H1 (cell line): ENCODE measurements around the gene OR13C2. TPM values are rescaled to one million over a fixed set of nuclear protein-coding genes. Genes with fewer than 3 reads are reported as not detected.

Experiments
- FOSL1 ChIP-seq: IDR thresholded peaks from 2 replicates; pipeline ENCODE4 v1.6.1; 2011; ENCODE audit warnings: mild to moderate bottlenecking, low read depth, low read length, moderate library complexity; ENCODE audit not compliant: insufficient read depth
- GTF2F1 ChIP-seq: IDR thresholded peaks from 2 replicates; pipeline ENCODE4 v1.6.1; 2012; ENCODE audit warnings: low read depth, low read length, improper control_type of control experiment, borderline replicate concordance
- HDAC2 ChIP-seq, 2 experiments: fragments of 300-600 bp in 1 of 2; sonication (generic) in 1 of 2; IDR thresholded peaks; 2 replicates each; pipeline ENCODE4 v1.6.1; 2011 to 2012; ENCODE audit warnings: low read depth in 2 of 2, low read length in 2 of 2, mild to moderate bottlenecking in 2 of 2, moderate library complexity in 2 of 2, borderline replicate concordance in 1 of 2, inconsistent platforms in 1 of 2
- KDM1A ChIP-seq: fragments of 200-600, 300-600 bp; sonication (generic); IDR thresholded peaks from 2 replicates; pipeline ENCODE4 v1.7.1; 2016; ENCODE audit warnings: mild to moderate bottlenecking, low read length, borderline replicate concordance
- MAX ChIP-seq: IDR thresholded peaks from 2 replicates; pipeline ENCODE4 v1.6.1; 2012; ENCODE audit warnings: inconsistent platforms
- POLR2A ChIP-seq, 2 experiments: IDR thresholded peaks; 1 replicate in 1 of 2; 2 replicates in 1 of 2; pipeline ENCODE4 v1.6.1; 2011; ENCODE audit warnings: low read depth in 2 of 2, low read length in 2 of 2, mild to moderate bottlenecking in 2 of 2; ENCODE audit errors: control extremely low read depth in 1 of 2
- RAD21 ChIP-seq, 2 experiments: IDR thresholded peaks in 1 of 2; conservative IDR thresholded peaks in 1 of 2; 2 replicates each; pipeline ENCODE4 v1.6.1; 2011; ENCODE audit warnings: low read depth in 2 of 2, low read length in 2 of 2, improper control_type of control experiment in 1 of 2, inconsistent platforms in 1 of 2, mild to moderate bottlenecking in 1 of 2, moderate library complexity in 1 of 2
- SIN3A ChIP-seq, 2 experiments: IDR thresholded peaks in 1 of 2; conservative IDR thresholded peaks in 1 of 2; 2 replicates each; pipeline ENCODE4 v1.6.1; 2011 to 2012; ENCODE audit warnings: low read length in 2 of 2, improper control_type of control experiment in 1 of 2, low read depth in 1 of 2, mild to moderate bottlenecking in 1 of 2
- polyA plus RNA-seq, 7 experiments: library from polyadenylated mRNA; depleted of rRNA in 3 of 7; stranded (reverse) in 5 of 7; unstranded in 2 of 7; fragments of >200 nt in 5 of 7; fragments of 200-250 nt in 2 of 7; gene quantifications; 1 replicate in 5 of 7; 2 replicates in 1 of 7; 4 replicates in 1 of 7; pipeline versions ENCODE4 v1.2.1 to v1.2.3, GENCODE V29; 2011 to 2013; ENCODE audit warnings: missing spikeins in 2 of 7, mixed read lengths in 2 of 7
- total RNA-seq: library from RNA; stranded (reverse); fragmentation: NEBNext Ultra II Directional; extraction: Animal tissue kit (Norgen Biotek cat#: 25700); gene quantifications from 2 replicates; pipeline ENCODE4 v1.2.1, GENCODE V29; 2021

The OR13C2 gene
- total and polyA plus RNA-seq, 2 of the 8 experiments (the other 6 are each of a cell fraction or from before 2014, with no cell fraction given), result not detected

- TF ChIP-seq MAX (no peak), FOSL1 (no peak), SIN3A (conservative IDR thresholded peaks at IDR 0.05 in 1 of 2, IDR thresholded peaks at IDR 0.05 in 1 of 2; ENCODE audit: low read depth in 1 of 2, low read length in 2 of 2) (no peak), HDAC2 (IDR thresholded peaks at IDR 0.05; ENCODE audit: borderline replicate concordance in 1 of 2, low read depth in 2 of 2, low read length in 2 of 2) (no peak), KDM1A (no peak), GTF2F1 (no peak), POLR2A (IDR thresholded peaks at IDR 0.05; ENCODE audit: control extremely low read depth in 1 of 2, low read depth in 2 of 2, low read length in 2 of 2) (no peak), RAD21 (IDR thresholded peaks at IDR 0.05 in 1 of 2, conservative IDR thresholded peaks at IDR 0.05 in 1 of 2; ENCODE audit: low read depth in 2 of 2, low read length in 2 of 2) (no peak)
These were observed 30.0 kb downstream of the OR13C2 start (continued) for GRCh38 chr9:104575456-104575855.
